Naive thymus-derived CD4-positive, alpha-beta T cell (primary cell): ENCODE results near the gene RPS15. TPM values are rescaled to one million over a fixed set of nuclear protein-coding genes. Genes with fewer than 3 reads are reported as not detected.
A peak's percentile ranks its signal among the peaks of the same experiment; 100 is the strongest.

Experiments
- ATAC-seq: fragments of 150-1000 bp; cut with Tn5 transposase; 2 replicates; pipeline ENCODE4 v1.10.0; 2021; ENCODE audit warnings: mild to moderate bottlenecking, moderate library complexity
- CTCF ChIA-PET: fragments of 350-600 bp; sonication (Branson Sonifier 250); formaldehyde crosslinking; loops from one replicate; lab custom pipeline; 2021; ENCODE audit warnings: antibody characterized with exemption; lab: Charles Lee
- POLR2A ChIA-PET: fragments of 350-600 bp; sonication (Branson Sonifier 250); formaldehyde crosslinking; loops from one replicate; lab custom pipeline; 2021; ENCODE audit warnings: antibody characterized with exemption, inconsistent platforms; lab: Charles Lee
- DNase-seq, 9 donors: peaks; one replicate each; pipeline versions ENCODE4 v3.0.0 to v3.0.0-alpha.2; 2020 to 2022; ENCODE audit warnings: mixed read lengths in 1 of 9
- H3K27ac ChIP-seq: one replicate; pipeline ENCODE4 v1.7.0; 2013; ENCODE audit warnings: mild to moderate bottlenecking, low read depth, low read length, moderate library complexity
- H3K27me3 ChIP-seq, 2 donors: one replicate each; pipeline ENCODE4 v1.7.0; 2013; ENCODE audit warnings: low read length in 2 of 2, mild to moderate bottlenecking in 2 of 2, moderate library complexity in 2 of 2; ENCODE audit not compliant: control insufficient read depth in 2 of 2, insufficient read depth in 2 of 2
- H3K36me3 ChIP-seq, 3 experiments: 1 replicate in 2 of 3; 2 replicates in 1 of 3; pipeline ENCODE4 v1.7.0; 2013; ENCODE audit warnings: low read length in 3 of 3, mild to moderate bottlenecking in 3 of 3, moderate library complexity in 1 of 3; ENCODE audit not compliant: insufficient read depth in 3 of 3, control insufficient read depth in 2 of 3
- H3K4me1 ChIP-seq, 2 donors: one replicate each; pipeline ENCODE4 v1.7.0; 2013; ENCODE audit warnings: low read length in 2 of 2, mild to moderate bottlenecking in 2 of 2, moderate library complexity in 1 of 2; ENCODE audit not compliant: control insufficient read depth in 2 of 2, insufficient read depth in 2 of 2
- H3K4me3 ChIP-seq: 2 replicates; pipeline ENCODE4 v1.7.0; 2013; ENCODE audit warnings: mild to moderate bottlenecking, low read length
- H3K9me3 ChIP-seq, 3 experiments: 1 replicate in 2 of 3; 2 replicates in 1 of 3; pipeline ENCODE4 v1.7.0; 2013; ENCODE audit warnings: low read length in 3 of 3; ENCODE audit not compliant: control insufficient read depth in 2 of 3
- H3K27ac Mint-ChIP-seq, 9 donors: one replicate each; pipeline ENCODE4 v1.8.0; 2020 to 2022; ENCODE audit warnings: mixed read lengths in 9 of 9, mild to moderate bottlenecking in 8 of 9, moderate library complexity in 5 of 9, inconsistent platforms in 2 of 9
- H3K27me3 Mint-ChIP-seq, 5 donors: one replicate each; pipeline ENCODE4 v1.8.0; 2021 to 2022; ENCODE audit warnings: mixed read lengths in 5 of 5, mild to moderate bottlenecking in 1 of 5
- H3K36me3 Mint-ChIP-seq, 5 donors: one replicate each; pipeline ENCODE4 v1.8.0; 2020 to 2022; ENCODE audit warnings: mixed read lengths in 5 of 5, mild to moderate bottlenecking in 3 of 5, inconsistent platforms in 1 of 5
- H3K4me1 Mint-ChIP-seq, 7 donors: one replicate each; pipeline ENCODE4 v1.8.0; 2020 to 2022; ENCODE audit warnings: mixed read lengths in 7 of 7, mild to moderate bottlenecking in 3 of 7, inconsistent platforms in 1 of 7
- H3K4me3 Mint-ChIP-seq, 10 donors: one replicate each; pipeline ENCODE4 v1.8.0; 2020 to 2022; ENCODE audit warnings: mild to moderate bottlenecking in 10 of 10, mixed read lengths in 10 of 10, moderate library complexity in 6 of 10, inconsistent platforms in 2 of 10
- H3K9me3 Mint-ChIP-seq, 11 donors: one replicate each; pipeline ENCODE4 v1.8.0; 2020 to 2022; ENCODE audit warnings: mixed read lengths in 11 of 11, mild to moderate bottlenecking in 4 of 11, inconsistent platforms in 1 of 11, moderate library complexity in 1 of 11
- intact Hi-C, 2 donors: fragments of 100-400 bp; cut with micrococcal nuclease; formaldehyde crosslinking; loops; one replicate each; pipeline ENCODE4 v1.15.1; 2023
- polyA plus RNA-seq, 2 donors: library from polyadenylated mRNA; unstranded; fragments of 300-500 nt; fragmentation: Illumina TruSeq; gene quantifications; one replicate each; pipeline ENCODE4 v1.2.3, GENCODE V29; 2021
- total RNA-seq, 6 experiments: library from RNA in 5 of 6; stranded (reverse) in 5 of 6; gene quantifications; 1 replicate in 5 of 6; 2 replicates in 1 of 6; pipeline ENCODE4 v1.2.3 and lab custom pipeline; 2021 to 2026

Gene RPS15
- total and polyA plus RNA-seq, 7 experiments from 2014 or later = 1,300 to 3,761 (median 2,017) TPM

DNA sequence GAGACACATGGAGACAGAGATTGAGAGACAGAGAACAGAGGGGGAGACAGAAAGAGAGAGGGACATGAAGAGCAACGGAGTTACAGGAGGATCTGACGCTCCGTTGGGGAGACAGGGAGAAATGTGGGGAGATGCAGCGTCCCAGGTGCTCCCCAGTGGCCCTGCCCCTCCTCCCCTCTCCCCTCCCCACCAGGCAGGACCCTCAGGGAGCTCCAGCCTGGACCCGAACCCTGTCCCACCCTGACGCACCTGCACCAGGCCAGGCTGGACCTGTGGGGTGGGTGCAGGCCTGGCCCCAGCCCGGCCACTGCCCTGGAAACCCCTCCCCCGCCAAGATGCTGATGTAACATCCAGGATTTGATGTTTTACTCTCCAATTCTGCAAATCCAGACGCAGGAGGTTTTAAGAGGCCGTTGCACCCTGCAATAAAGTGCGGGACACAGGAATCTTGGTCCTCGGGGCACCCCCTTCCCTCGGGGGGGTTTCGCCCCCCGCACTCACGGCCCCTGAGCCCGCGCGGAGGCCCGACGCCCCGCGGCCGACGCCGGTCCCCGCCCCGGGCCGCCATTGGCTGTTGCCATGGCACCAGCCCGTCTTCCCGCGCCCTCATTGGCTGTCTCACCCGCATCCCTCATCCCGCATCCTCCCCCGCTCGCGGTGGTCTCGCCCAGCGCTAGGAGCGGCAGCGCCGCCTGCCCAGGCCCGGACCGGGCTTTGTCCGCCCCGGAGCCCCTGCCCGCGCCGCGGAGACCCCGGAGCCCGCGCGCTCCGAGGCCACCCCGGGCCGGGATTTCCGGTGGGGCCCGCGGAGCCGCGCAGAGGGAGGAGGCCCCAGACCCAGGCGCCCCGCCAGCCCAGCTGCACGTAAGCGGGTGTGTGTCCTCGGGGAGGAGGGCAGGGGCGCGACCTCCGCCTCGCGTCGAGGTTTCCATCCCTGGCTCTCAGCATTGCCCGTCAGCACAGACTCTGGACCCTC is 11.6 kb downstream of the RPS15 start, which contains the start of gene APC2:
Gene APC2, plus strand, starts transcription at position 655 of the 976 bp plus-strand sequence. CDS start 2,881 bp downstream, outside the sequence.
- Histone ChIP-seq H3K4me3 (no peak within 1 kb of the TSS), H3K27me3 (peaks cover 12 to 52% of the 10 kb centered on the region in 2 donors), H3K36me3 (no peaks in the 10 kb centered on the region), H3K4me1 (peaks cover 2 to 9% of the 10 kb centered on the region in 2 donors), H3K27ac (no peak within 1 kb of the TSS), H3K9me3 (no peaks in the 10 kb centered on the region)
- Mint-ChIP-seq H3K27ac (peak within 1 kb of the TSS in 2 of 9 donors; percentile 59 to 65), H3K27me3 (peaks cover 36 to 70% (median 47%) of the 10 kb centered on the region in 5 donors), H3K4me3 (peak within 1 kb of the TSS in 6 of 10 donors; percentile 29 to 60 (median 43)), H3K9me3 (peaks cover 0 to 4% (median 0%) of the 10 kb centered on the region in 11 donors), H3K36me3 (peaks cover 0 to 4% (median 0%) of the 10 kb centered on the region in 5 donors), H3K4me1 (peaks cover 10 to 27% (median 19%) of the 10 kb centered on the region in 7 donors)
- DNase-seq (peak in 3 of 9 donors; percentile 25 to 58 (median 35)), ATAC-seq (peak; percentile 25)
- ChIA-PET POLR2A (interaction anchor here (0.7 to 1.2 kb wide), 2 partner anchors 17 to 205 kb away, joined by 3 to 4 read pairs; no protein-coding TSS in a partner anchor), CTCF (no interaction called here)
- intact Hi-C loops = loop anchor here in 1 of 2 donors (10.0 kb wide), 1 partner anchor 65 kb away; the partner anchor contains the start of gene ADAMTSL5

DNA sequence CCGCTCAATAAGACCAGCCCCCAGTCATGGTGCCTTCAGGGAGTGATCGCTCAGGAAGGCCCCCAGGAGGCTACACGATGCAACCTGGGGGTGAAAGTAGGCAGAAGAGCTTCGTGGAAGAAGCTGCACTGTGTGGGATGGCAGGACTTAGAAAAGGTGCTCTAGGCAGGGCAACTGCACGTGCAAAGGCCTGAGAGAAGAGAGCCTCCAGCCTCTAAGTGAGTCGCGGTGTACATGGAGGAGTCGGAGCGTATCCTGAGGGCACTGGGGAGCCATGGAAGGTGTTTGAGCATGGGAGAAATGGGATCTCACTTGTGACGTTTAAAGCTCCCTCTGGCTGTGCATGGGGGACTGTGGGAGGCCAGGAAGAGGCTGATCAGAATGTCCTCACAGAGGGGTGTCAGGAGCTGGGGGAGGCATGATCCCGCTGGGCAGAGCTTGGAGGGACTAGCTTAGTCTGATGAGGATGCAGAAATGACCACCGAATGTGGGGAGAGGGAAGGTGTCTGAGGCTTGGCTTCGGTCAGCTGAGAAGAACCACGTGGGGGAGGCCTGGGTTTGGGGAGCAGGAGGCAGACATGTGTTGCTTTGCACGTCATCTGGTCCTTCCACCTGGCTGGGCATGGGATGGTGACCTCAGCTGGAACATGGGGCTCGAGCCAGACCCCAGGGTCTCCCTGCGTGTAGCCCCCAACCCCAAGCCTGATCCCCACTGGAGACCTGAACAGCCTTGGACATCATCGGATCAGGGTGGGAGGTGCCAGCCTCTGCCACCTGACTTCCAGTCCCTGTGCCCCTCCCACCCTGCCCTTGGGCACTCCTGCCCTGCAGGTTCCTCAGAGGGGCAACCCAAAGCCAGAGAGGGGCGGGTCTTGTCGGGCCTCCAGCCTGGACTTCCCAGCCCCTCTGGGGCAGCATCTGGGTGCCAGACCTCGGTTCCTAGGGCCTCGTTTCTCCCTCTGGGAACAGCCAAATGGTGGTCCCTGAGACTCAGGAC is 12.8 kb downstream of the RPS15 start:
- CTCF ChIA-PET = no interaction called here
- no peak for DNase-seq

DNA sequence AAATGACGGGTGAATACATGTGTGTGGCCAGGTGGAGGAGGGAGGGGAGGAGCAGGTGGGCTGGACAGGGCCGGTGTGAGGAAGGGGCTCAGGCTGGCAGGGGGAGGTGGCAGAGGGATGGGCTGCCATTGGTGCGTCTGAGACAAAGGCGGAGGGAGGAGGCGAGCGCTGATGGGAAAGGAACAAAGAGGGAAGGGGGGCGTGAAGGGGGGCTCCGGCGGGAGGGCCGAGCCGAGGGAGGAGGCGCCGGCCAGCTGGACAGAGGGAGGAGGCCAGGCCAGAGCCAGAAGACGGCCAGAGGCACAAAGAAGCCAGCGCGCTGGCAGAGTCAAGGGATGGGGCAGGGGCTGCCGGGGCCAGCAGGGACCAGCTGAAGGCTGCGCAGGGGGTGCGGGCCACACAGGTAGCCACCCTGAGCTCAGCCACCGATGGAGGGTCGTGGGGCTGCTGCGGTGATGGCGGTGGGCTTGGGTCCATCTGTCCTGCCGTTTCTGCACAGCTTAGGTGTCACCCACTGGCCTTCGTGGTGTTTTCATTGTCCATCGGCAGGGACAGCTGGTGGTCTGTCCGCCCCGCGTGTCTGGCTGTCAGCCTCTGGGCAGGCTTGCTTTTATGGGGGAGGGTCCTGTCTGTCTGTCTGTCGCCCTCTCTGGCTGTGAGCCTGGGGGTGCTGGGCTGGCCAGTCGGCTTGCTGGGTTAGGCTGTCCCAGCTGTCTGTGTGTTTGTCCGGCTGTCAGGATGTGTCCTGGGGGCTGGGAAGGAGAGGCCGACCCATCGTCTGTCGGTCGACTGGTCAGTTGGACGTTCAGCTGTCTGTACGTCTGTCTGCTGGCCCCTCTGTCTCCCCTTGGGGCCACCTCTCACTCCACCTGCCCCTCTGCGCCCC is 14.0 kb downstream of the RPS15 start:
- no peak for ATAC-seq
- peaks cover 8 to 38% (median 26%) of the 10 kb centered on the region in 7 donors for H3K4me1 Mint-ChIP-seq
- Histone ChIP-seq H3K27ac (no peak overlapping the region), H3K4me1 (peaks cover 8 to 15% of the 10 kb centered on the region in 2 donors), H3K4me3 (no peak overlapping the region), H3K27me3 (peaks cover 12 to 60% of the 10 kb centered on the region in 2 donors), H3K9me3 (no peaks in the 10 kb centered on the region), H3K36me3 (no peaks in the 10 kb centered on the region)
- no peak overlapping the region for H3K27ac Mint-ChIP-seq
- peaks cover 0 to 4% (median 0%) of the 10 kb centered on the region in 5 donors for H3K36me3 Mint-ChIP-seq
- POLR2A ChIA-PET = interaction anchor here (0.5 kb wide), 1 partner anchor 587 kb away, joined by 3 read pairs; no protein-coding TSS in a partner anchor
- CTCF ChIA-PET = no interaction called here
- peaks cover 41 to 76% (median 50%) of the 10 kb centered on the region in 5 donors for H3K27me3 Mint-ChIP-seq
- intact Hi-C loops = no loop called here
- H3K4me3 Mint-ChIP-seq = no peak overlapping the region
- no peak for DNase-seq
- peaks cover 0 to 7% (median 0%) of the 10 kb centered on the region in 11 donors for H3K9me3 Mint-ChIP-seq

More for the DNA sequence above, 12.8 kb downstream of the RPS15 start:
- Mint-ChIP-seq H3K27me3 (peaks cover 41 to 78% (median 51%) of the 10 kb centered on the region in 5 donors), H3K27ac (no peak overlapping the region), H3K9me3 (peaks cover 0 to 7% (median 0%) of the 10 kb centered on the region in 11 donors), H3K36me3 (peaks cover 0 to 4% (median 0%) of the 10 kb centered on the region in 5 donors), H3K4me3 (peak overlapping the region in 5 of 10 donors; percentile 29 to 59 (median 34)), H3K4me1 (peaks cover 8 to 38% (median 26%) of the 10 kb centered on the region in 7 donors)
- H3K36me3 ChIP-seq = no peaks in the 10 kb centered on the region
- H3K27ac ChIP-seq = no peak overlapping the region
- intact Hi-C loops = no loop called here
- peaks cover 12 to 62% of the 10 kb centered on the region in 2 donors for H3K27me3 ChIP-seq
- peaks cover 8 to 14% of the 10 kb centered on the region in 2 donors for H3K4me1 ChIP-seq
- POLR2A ChIA-PET = interaction anchor here (0.7 to 1.2 kb wide), 2 partner anchors 15 to 206 kb away, joined by 3 to 4 read pairs; no protein-coding TSS in a partner anchor
- ATAC-seq = no peak
- no peak overlapping the region for H3K4me3 ChIP-seq
- no peaks in the 10 kb centered on the region for H3K9me3 ChIP-seq

DNA sequence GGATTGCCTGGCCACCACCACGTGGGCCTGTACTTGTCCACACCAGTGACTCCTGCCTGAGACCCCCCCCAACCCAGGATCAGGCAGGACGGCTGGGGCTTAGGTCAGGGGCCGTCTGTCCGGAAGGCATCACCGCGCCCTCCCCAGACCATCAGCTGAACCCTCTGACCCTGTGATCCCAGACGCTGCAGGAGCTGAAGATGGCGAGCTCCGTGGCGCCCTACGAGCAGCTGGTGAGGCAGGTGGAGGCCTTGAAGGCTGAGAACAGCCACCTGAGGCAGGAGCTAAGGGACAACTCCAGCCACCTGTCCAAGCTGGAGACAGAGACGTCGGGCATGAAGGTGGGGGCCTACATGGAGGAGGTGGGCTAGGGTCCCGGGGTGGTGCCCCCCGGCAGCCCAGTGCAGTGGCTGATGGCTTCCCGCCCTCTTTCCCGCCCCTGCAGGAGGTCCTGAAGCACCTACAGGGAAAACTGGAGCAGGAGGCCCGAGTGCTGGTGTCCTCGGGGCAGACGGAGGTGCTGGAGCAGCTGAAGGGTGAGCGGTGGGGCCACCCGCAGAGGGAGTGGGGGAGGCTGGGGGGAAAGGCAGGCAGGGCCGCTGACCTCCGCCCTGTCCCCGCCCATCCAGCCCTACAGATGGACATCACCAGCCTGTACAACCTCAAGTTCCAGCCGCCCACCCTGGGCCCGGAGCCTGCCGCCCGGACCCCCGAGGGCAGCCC is 14.8 kb downstream of the RPS15 start:
- intact Hi-C loops = no loop called here
- H3K27ac Mint-ChIP-seq = no peak overlapping the region
- Histone ChIP-seq H3K4me1 (peaks cover 8 to 15% of the 10 kb centered on the region in 2 donors), H3K9me3 (no peaks in the 10 kb centered on the region), H3K4me3 (no peak overlapping the region), H3K27me3 (peaks cover 6 to 52% of the 10 kb centered on the region in 2 donors), H3K27ac (no peak overlapping the region), H3K36me3 (no peaks in the 10 kb centered on the region)
- POLR2A ChIA-PET = interaction anchor here (1.1 kb wide), 1 partner anchor 10 kb away, joined by 4 read pairs; no protein-coding TSS in a partner anchor
- CTCF ChIA-PET = no interaction called here
- H3K4me3 Mint-ChIP-seq = peak overlapping the region in 1 of 10 donors; percentile 30
- H3K27me3 Mint-ChIP-seq = peaks cover 34 to 75% (median 42%) of the 10 kb centered on the region in 5 donors
- peaks cover 8 to 33% (median 26%) of the 10 kb centered on the region in 7 donors for H3K4me1 Mint-ChIP-seq
- peaks cover 0 to 4% (median 0%) of the 10 kb centered on the region in 5 donors for H3K36me3 Mint-ChIP-seq
- DNase-seq (no peak), ATAC-seq (no peak)
- H3K9me3 Mint-ChIP-seq = peaks cover 0 to 7% (median 0%) of the 10 kb centered on the region in 11 donors
